KMS-11 (cell line): ENCODE data around the gene SNAPIN.

ENCODE experiments used
- H2AFZ ChIP-seq: fragments of 200-600 bp; sonication (generic); 2 replicates; pipeline ENCODE4 v1.6.1; 2016; ENCODE audit warnings: antibody characterized with exemption, mixed run types, low read depth
- H3K27ac ChIP-seq: fragments of 200-600 bp; sonication (generic); 2 replicates; pipeline ENCODE4 v1.6.1; 2016; ENCODE audit warnings: mild to moderate bottlenecking, mixed run types
- H3K27me3 ChIP-seq: fragments of 200-600 bp; sonication (generic); 2 replicates; pipeline ENCODE4 v1.6.1; 2017; ENCODE audit warnings: mild to moderate bottlenecking, low read depth, mixed run types, moderate library complexity; ENCODE audit not compliant: insufficient read depth
- H3K36me3 ChIP-seq: fragments of 200-600 bp; sonication (generic); 2 replicates; pipeline ENCODE4 v1.6.1; 2017; ENCODE audit warnings: mild to moderate bottlenecking, mixed run types; ENCODE audit not compliant: insufficient read depth
- H3K4me1 ChIP-seq: fragments of 200-600 bp; sonication (generic); 2 replicates; pipeline ENCODE4 v1.6.1; 2016; ENCODE audit warnings: mild to moderate bottlenecking, low read depth, mixed run types; ENCODE audit not compliant: poor library complexity, severe bottlenecking
- H3K4me2 ChIP-seq: fragments of 200-600 bp; sonication (generic); 2 replicates; pipeline ENCODE4 v1.7.0; 2016; ENCODE audit warnings: mild to moderate bottlenecking, mixed run types
- H3K4me3 ChIP-seq: fragments of 200-600 bp; sonication (generic); IDR thresholded peaks from 2 replicates; pipeline ENCODE4 v1.6.1; 2017; ENCODE audit warnings: low read depth, low read length, mixed read lengths; ENCODE audit not compliant: insufficient read depth
- H3K79me2 ChIP-seq: fragments of 200-600 bp; sonication (generic); 2 replicates; pipeline ENCODE4 v1.6.1; 2016; ENCODE audit warnings: low read depth, mixed run types; ENCODE audit not compliant: insufficient read depth
- H3K9ac ChIP-seq: fragments of 200-600 bp; sonication (generic); 2 replicates; pipeline ENCODE4 v1.6.1; 2016; ENCODE audit warnings: mild to moderate bottlenecking, mixed run types
- H4K20me1 ChIP-seq: fragments of 200-600 bp; sonication (generic); 2 replicates; pipeline ENCODE4 v1.6.1; 2016; ENCODE audit warnings: mild to moderate bottlenecking, mixed run types; ENCODE audit not compliant: insufficient read depth
- TF ChIP-seq, protein P1 (sequence below): fragments of 200-600 bp; sonication (generic); conservative IDR thresholded peaks from 2 replicates; pipeline ENCODE4 v1.6.1; 2017; ENCODE audit warnings: low read depth, mild to moderate bottlenecking, antibody characterized with exemption, low read length, moderate library complexity, mixed read lengths

SNAPIN gene

GRCh38 chr1:153682730-153683129, 24.2 kb downstream of the SNAPIN start:
- Histone ChIP-seq H3K36me3 (no peaks in the 10 kb centered on the region), H3K4me2 (no peak overlapping the region), H2AFZ (no peak overlapping the region), H3K79me2 (no peaks in the 10 kb centered on the region), H3K4me3 (no peak overlapping the region), H3K4me1 (peaks cover 7% of the 10 kb centered on the region), H3K27ac (no peak overlapping the region), H3K9ac (no peak overlapping the region), H3K27me3 (peaks cover 75% of the 10 kb centered on the region), H4K20me1 (no peaks in the 10 kb centered on the region)
- TF ChIP-seq, protein P1, sequence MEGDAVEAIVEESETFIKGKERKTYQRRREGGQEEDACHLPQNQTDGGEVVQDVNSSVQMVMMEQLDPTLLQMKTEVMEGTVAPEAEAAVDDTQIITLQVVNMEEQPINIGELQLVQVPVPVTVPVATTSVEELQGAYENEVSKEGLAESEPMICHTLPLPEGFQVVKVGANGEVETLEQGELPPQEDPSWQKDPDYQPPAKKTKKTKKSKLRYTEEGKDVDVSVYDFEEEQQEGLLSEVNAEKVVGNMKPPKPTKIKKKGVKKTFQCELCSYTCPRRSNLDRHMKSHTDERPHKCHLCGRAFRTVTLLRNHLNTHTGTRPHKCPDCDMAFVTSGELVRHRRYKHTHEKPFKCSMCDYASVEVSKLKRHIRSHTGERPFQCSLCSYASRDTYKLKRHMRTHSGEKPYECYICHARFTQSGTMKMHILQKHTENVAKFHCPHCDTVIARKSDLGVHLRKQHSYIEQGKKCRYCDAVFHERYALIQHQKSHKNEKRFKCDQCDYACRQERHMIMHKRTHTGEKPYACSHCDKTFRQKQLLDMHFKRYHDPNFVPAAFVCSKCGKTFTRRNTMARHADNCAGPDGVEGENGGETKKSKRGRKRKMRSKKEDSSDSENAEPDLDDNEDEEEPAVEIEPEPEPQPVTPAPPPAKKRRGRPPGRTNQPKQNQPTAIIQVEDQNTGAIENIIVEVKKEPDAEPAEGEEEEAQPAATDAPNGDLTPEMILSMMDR, result no peak

DNA sequence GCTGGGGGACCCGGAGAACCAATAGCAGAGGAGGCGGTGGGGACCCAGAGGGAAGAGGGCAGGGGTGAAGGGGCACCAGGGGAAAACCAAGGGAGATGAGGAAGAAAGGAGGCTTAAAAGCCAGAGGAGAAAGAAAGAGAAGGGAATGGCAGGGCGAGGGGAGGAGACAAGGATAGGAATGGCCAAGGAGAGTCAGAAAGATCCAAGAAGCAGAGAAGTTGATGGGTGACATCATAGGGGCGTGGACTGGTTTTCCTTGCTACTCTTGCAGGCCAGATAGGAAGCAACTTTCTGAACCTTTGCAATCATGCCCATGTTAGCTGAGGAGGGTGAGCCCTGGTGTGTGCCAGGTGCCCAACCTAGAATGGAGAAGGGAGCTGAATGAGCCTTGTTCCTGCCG, 25.4 kb downstream of the SNAPIN start:
- Histone ChIP-seq H3K27ac (no peak overlapping the region), H3K9ac (no peak overlapping the region), H2AFZ (no peak overlapping the region), H3K27me3 (peaks cover 64% of the 10 kb centered on the region; the same call in 1 of the 2 replicates), H4K20me1 (no peaks in the 10 kb centered on the region), H3K4me1 (no peaks in the 10 kb centered on the region), H3K79me2 (no peaks in the 10 kb centered on the region), H3K4me3 (no peak overlapping the region), H3K36me3 (no peaks in the 10 kb centered on the region), H3K4me2 (no peak overlapping the region)
- TF ChIP-seq, protein P1, result no peak

- TF ChIP-seq, protein P1, result no peak
- H3K9ac ChIP-seq, result no peak overlapping the region
- no peaks in the 10 kb centered on the region for H4K20me1 ChIP-seq
- no peak overlapping the region for H2AFZ ChIP-seq
- H3K4me2 ChIP-seq, result no peak overlapping the region
- no peaks in the 10 kb centered on the region for H3K4me1 ChIP-seq
- H3K27me3 ChIP-seq, result peaks cover 54% of the 10 kb centered on the region; the same call in 1 of the 2 replicates
- no peaks in the 10 kb centered on the region for H3K79me2 ChIP-seq
- H3K4me3 ChIP-seq, result no peak overlapping the region
- H3K36me3 ChIP-seq, result no peaks in the 10 kb centered on the region
- H3K27ac ChIP-seq, result no peak overlapping the region
Observed at GRCh38 chr1:153684892-153685291, 26.4 kb downstream of the SNAPIN start.

DNA sequence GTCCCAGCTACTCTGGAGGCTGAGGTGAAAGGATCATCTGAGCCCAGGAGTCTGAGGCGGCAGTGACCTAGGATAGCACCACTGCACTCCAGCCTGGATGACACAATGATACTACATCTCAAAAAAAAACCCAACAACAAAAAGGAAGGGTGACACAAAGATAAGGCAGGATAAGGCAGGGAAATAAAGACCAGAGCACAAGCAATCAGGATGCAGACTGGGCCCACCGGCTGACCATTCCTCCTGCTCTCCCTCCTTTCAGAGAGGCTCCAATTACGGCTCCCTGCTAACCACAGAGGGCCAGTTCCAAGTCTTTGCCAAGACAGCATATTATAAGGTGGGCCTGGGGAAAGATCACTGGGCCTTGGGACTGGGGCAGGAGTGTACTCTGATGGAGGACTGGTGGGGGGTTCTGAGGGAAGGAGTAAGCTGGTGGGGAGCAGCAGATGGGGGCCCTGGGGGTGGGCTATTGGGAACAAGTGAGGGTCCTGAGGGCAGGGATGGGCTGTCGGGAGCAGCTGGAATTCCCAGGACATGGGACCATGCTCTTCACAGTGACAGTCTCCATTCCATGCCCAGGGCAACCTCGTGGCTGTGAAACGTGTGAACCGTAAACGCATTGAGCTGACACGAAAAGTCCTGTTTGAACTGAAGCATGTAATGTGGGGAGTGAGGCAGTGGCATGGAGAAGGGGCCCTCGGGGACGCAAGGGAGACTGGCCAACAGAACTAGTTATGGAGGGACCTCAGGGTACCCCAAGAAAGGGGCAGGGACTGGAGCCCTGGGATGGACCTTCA, 27.2 kb downstream of the SNAPIN start:
- H4K20me1 ChIP-seq, result no peaks in the 10 kb centered on the region
- no peaks in the 10 kb centered on the region for H3K4me1 ChIP-seq
- no peak overlapping the region for H3K4me2 ChIP-seq
- H3K9ac ChIP-seq, result no peak overlapping the region
- H2AFZ ChIP-seq, result no peak overlapping the region
- H3K79me2 ChIP-seq, result no peaks in the 10 kb centered on the region
- no peak overlapping the region for H3K27ac ChIP-seq
- no peaks in the 10 kb centered on the region for H3K36me3 ChIP-seq
- TF ChIP-seq, protein P1, result no peak
- no peak overlapping the region for H3K4me3 ChIP-seq
- peaks cover 45% of the 10 kb centered on the region; the same call in 1 of the 2 replicates for H3K27me3 ChIP-seq
